Measurements from ENCODE around the gene FAM110A. TPM values are rescaled to one million over a fixed set of nuclear protein-coding genes. Genes with fewer than 3 reads are reported as not detected.

The FAM110A gene
- total RNA-seq, 1 donor from 2014 or later = 11.8 TPM

GRCh38 chr20:859751-860231 is 26.3 kb downstream of the FAM110A start:
- no peak overlapping the region for H3K4me3 ChIP-seq
- TF ChIP-seq POLR2AphosphoS5 (IDR thresholded peaks at IDR 0.05; ENCODE audit: insufficient read depth in 1 of 2, low read depth in 1 of 2) = no peak
- no peaks in the 10 kb centered on the region for H3K36me3 ChIP-seq
- H3K9me3 ChIP-seq = no peaks in the 10 kb centered on the region
- no peaks in the 10 kb centered on the region for H3K27me3 ChIP-seq
- intact Hi-C loops (cut with DNase I) = no loop called here
- peaks cover 13% of the 10 kb centered on the region for H3K4me1 ChIP-seq
- H3K27ac ChIP-seq = no peak overlapping the region
- DNase-seq (ENCODE audit: extremely low spot score in 2 of 2) = no peak

- DNase-seq (ENCODE audit: extremely low spot score in 2 of 2) = no peak
- Histone ChIP-seq H3K4me1 (peaks cover 4% of the 10 kb centered on the region), H3K4me3 (no peak overlapping the region), H3K9me3 (no peaks in the 10 kb centered on the region), H3K27me3 (no peaks in the 10 kb centered on the region), H3K27ac (no peak overlapping the region), H3K36me3 (no peaks in the 10 kb centered on the region)
- intact Hi-C loops (cut with DNase I) = no loop called here
- no peak for TF ChIP-seq CTCF (IDR thresholded peaks at IDR 0.05)
- no peak for TF ChIP-seq POLR2AphosphoS5 (IDR thresholded peaks at IDR 0.05; ENCODE audit: insufficient read depth in 1 of 2, low read depth in 1 of 2)
Observed at GRCh38 chr20:860891-861290, 27.4 kb downstream of the FAM110A start.

- Histone ChIP-seq H3K4me3 (no peak overlapping the region), H3K9me3 (no peaks in the 10 kb centered on the region), H3K36me3 (no peaks in the 10 kb centered on the region), H3K27me3 (no peaks in the 10 kb centered on the region), H3K4me1 (no peaks in the 10 kb centered on the region), H3K27ac (no peak overlapping the region)
- intact Hi-C loops (cut with DNase I) = no loop called here
- TF ChIP-seq POLR2A (IDR thresholded peaks at IDR 0.05) (no peak), POLR2AphosphoS5 (IDR thresholded peaks at IDR 0.05; ENCODE audit: insufficient read depth in 1 of 2, low read depth in 1 of 2) (no peak), CTCF (IDR thresholded peaks at IDR 0.05) (no peak)
- no peak for DNase-seq (ENCODE audit: extremely low spot score in 2 of 2)
Observed at GRCh38 chr20:865440-865839, 31.9 kb downstream of the FAM110A start.

- Histone ChIP-seq H3K4me3 (no peak overlapping the region), H3K27me3 (no peaks in the 10 kb centered on the region), H3K27ac (no peak overlapping the region), H3K9me3 (no peaks in the 10 kb centered on the region), H3K36me3 (no peaks in the 10 kb centered on the region), H3K4me1 (no peaks in the 10 kb centered on the region)
- intact Hi-C loops (cut with DNase I) = no loop called here
- DNase-seq (ENCODE audit: extremely low spot score in 2 of 2) = no peak
- TF ChIP-seq CTCF (IDR thresholded peaks at IDR 0.05) = no peak
- TF ChIP-seq POLR2A (IDR thresholded peaks at IDR 0.05) = no peak
- no peak for TF ChIP-seq POLR2AphosphoS5 (IDR thresholded peaks at IDR 0.05; ENCODE audit: insufficient read depth in 1 of 2, low read depth in 1 of 2)
Observed at GRCh38 chr20:868279-868678, 34.8 kb downstream of the FAM110A start.

GRCh38 chr20:869606-870005 is 36.1 kb downstream of the FAM110A start:
- Histone ChIP-seq H3K4me1 (no peaks in the 10 kb centered on the region), H3K36me3 (no peaks in the 10 kb centered on the region), H3K9me3 (no peaks in the 10 kb centered on the region), H3K27me3 (no peaks in the 10 kb centered on the region), H3K27ac (no peak overlapping the region), H3K4me3 (no peak overlapping the region)
- intact Hi-C loops (cut with DNase I) = no loop called here
- no peak for DNase-seq (ENCODE audit: extremely low spot score in 2 of 2)
- TF ChIP-seq POLR2AphosphoS5 (IDR thresholded peaks at IDR 0.05; ENCODE audit: insufficient read depth in 1 of 2, low read depth in 1 of 2) = no peak

GRCh38 chr20:870758-871157 is 37.2 kb downstream of the FAM110A start:
- no peaks in the 10 kb centered on the region for H3K27me3 ChIP-seq
- TF ChIP-seq POLR2AphosphoS5 (IDR thresholded peaks at IDR 0.05; ENCODE audit: insufficient read depth in 1 of 2, low read depth in 1 of 2) = no peak
- no peak for TF ChIP-seq CTCF (IDR thresholded peaks at IDR 0.05)
- no peak for TF ChIP-seq POLR2A (IDR thresholded peaks at IDR 0.05)
- no peaks in the 10 kb centered on the region for H3K9me3 ChIP-seq
- H3K4me3 ChIP-seq = no peak overlapping the region
- intact Hi-C loops (cut with DNase I) = no loop called here
- no peaks in the 10 kb centered on the region for H3K36me3 ChIP-seq
- DNase-seq (ENCODE audit: extremely low spot score in 2 of 2) = no peak
- no peaks in the 10 kb centered on the region for H3K4me1 ChIP-seq
- no peak overlapping the region for H3K27ac ChIP-seq

Measured in vagina (tissue), 2 donors.